ENCODE data around the gene DSC3.
"Not testable (repeated sequence)": the region's sequence is repeated elsewhere in the genome, so short reads cannot be mapped to it uniquely, and the experiment has no call there.

DNA sequence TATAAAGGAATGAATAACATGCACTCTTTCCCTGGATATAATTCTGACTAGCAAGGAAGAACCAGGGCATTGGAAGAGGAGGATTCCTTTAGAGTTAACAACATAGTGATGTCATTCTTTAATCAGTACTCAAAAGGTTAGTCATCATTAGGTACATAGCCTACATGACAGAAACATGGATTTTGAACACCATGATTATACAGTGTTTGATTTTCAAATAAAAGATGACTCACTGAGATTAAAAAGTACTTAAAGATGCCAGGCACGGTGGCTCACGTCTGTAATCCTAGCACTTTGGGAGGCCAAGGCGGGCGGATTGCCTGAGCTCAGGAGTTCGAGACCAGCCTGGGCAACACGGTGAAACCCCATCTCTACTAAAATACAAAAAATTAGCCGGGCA is 31.1 kb downstream of the DSC3 start:
- TF ChIP-seq, protein P1, sequence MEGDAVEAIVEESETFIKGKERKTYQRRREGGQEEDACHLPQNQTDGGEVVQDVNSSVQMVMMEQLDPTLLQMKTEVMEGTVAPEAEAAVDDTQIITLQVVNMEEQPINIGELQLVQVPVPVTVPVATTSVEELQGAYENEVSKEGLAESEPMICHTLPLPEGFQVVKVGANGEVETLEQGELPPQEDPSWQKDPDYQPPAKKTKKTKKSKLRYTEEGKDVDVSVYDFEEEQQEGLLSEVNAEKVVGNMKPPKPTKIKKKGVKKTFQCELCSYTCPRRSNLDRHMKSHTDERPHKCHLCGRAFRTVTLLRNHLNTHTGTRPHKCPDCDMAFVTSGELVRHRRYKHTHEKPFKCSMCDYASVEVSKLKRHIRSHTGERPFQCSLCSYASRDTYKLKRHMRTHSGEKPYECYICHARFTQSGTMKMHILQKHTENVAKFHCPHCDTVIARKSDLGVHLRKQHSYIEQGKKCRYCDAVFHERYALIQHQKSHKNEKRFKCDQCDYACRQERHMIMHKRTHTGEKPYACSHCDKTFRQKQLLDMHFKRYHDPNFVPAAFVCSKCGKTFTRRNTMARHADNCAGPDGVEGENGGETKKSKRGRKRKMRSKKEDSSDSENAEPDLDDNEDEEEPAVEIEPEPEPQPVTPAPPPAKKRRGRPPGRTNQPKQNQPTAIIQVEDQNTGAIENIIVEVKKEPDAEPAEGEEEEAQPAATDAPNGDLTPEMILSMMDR (IDR thresholded peaks at IDR 0.05; ENCODE audit: low read depth, low read length, missing input control): not testable (repeated sequence)
- TF ChIP-seq TAF1 (conservative IDR thresholded peaks at IDR 0.05); YY1 (IDR thresholded peaks at IDR 0.05); SP1 (IDR thresholded peaks at IDR 0.05); GABPA (IDR thresholded peaks at IDR 0.05 in 1 of 2, conservative IDR thresholded peaks at IDR 0.05 in 1 of 2); HNF4A (conservative IDR thresholded peaks at IDR 0.05); HNF4G (IDR thresholded peaks at IDR 0.05): not testable (repeated sequence)
- TF ChIP-seq, protein P2, sequence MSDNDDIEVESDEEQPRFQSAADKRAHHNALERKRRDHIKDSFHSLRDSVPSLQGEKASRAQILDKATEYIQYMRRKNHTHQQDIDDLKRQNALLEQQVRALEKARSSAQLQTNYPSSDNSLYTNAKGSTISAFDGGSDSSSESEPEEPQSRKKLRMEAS (IDR thresholded peaks at IDR 0.05): not testable (repeated sequence)
- TF ChIP-seq, protein P3, sequence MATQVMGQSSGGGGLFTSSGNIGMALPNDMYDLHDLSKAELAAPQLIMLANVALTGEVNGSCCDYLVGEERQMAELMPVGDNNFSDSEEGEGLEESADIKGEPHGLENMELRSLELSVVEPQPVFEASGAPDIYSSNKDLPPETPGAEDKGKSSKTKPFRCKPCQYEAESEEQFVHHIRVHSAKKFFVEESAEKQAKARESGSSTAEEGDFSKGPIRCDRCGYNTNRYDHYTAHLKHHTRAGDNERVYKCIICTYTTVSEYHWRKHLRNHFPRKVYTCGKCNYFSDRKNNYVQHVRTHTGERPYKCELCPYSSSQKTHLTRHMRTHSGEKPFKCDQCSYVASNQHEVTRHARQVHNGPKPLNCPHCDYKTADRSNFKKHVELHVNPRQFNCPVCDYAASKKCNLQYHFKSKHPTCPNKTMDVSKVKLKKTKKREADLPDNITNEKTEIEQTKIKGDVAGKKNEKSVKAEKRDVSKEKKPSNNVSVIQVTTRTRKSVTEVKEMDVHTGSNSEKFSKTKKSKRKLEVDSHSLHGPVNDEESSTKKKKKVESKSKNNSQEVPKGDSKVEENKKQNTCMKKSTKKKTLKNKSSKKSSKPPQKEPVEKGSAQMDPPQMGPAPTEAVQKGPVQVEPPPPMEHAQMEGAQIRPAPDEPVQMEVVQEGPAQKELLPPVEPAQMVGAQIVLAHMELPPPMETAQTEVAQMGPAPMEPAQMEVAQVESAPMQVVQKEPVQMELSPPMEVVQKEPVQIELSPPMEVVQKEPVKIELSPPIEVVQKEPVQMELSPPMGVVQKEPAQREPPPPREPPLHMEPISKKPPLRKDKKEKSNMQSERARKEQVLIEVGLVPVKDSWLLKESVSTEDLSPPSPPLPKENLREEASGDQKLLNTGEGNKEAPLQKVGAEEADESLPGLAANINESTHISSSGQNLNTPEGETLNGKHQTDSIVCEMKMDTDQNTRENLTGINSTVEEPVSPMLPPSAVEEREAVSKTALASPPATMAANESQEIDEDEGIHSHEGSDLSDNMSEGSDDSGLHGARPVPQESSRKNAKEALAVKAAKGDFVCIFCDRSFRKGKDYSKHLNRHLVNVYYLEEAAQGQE (IDR thresholded peaks at IDR 0.05): not testable (repeated sequence)

Measured in liver (tissue), 3 donors.